ENCODE measurements around the gene SLX4IP.

DNA sequence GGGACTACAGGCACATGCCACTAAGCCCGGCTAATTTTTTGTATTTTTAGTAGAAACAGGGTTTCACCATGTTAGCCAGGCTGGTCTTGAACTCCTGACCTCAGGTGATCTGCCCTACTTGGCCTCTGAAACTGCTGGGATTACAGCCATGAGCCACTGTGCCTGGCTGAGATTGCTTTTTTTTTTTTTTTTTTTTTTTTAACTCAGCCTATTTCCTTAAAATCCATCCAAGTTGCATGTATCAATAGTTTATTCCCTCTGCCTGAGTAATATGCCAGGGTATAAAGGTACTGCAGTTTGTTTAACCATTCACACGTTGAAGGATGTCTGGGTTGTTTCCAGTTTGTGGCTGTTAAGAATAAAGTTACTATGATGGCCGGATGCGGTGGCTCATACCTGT is 10.7 kb downstream of the SLX4IP start:
- TF ChIP-seq TAF1 (IDR thresholded peaks at IDR 0.05; ENCODE audit: borderline replicate concordance, insufficient read depth, low read length) (no peak), SIN3A (IDR thresholded peaks at IDR 0.05; ENCODE audit: borderline replicate concordance, insufficient read depth, low read length) (no peak)
- TF ChIP-seq, protein P1, sequence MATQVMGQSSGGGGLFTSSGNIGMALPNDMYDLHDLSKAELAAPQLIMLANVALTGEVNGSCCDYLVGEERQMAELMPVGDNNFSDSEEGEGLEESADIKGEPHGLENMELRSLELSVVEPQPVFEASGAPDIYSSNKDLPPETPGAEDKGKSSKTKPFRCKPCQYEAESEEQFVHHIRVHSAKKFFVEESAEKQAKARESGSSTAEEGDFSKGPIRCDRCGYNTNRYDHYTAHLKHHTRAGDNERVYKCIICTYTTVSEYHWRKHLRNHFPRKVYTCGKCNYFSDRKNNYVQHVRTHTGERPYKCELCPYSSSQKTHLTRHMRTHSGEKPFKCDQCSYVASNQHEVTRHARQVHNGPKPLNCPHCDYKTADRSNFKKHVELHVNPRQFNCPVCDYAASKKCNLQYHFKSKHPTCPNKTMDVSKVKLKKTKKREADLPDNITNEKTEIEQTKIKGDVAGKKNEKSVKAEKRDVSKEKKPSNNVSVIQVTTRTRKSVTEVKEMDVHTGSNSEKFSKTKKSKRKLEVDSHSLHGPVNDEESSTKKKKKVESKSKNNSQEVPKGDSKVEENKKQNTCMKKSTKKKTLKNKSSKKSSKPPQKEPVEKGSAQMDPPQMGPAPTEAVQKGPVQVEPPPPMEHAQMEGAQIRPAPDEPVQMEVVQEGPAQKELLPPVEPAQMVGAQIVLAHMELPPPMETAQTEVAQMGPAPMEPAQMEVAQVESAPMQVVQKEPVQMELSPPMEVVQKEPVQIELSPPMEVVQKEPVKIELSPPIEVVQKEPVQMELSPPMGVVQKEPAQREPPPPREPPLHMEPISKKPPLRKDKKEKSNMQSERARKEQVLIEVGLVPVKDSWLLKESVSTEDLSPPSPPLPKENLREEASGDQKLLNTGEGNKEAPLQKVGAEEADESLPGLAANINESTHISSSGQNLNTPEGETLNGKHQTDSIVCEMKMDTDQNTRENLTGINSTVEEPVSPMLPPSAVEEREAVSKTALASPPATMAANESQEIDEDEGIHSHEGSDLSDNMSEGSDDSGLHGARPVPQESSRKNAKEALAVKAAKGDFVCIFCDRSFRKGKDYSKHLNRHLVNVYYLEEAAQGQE (IDR thresholded peaks at IDR 0.05; ENCODE audit: insufficient read depth in 1 of 2, low read depth in 2 of 2, low read length in 2 of 2) = no peak

Data from PFSK-1 (cell line).